GM21381 (cell line): Measurements from ENCODE around the gene CMTM6.
"Not testable (repeated sequence)": the region's sequence is repeated elsewhere in the genome, so short reads cannot be mapped to it uniquely, and the experiment has no call there.

Experiments
- ATAC-seq: cut with Tn5 transposase; IDR thresholded peaks from one replicate; pipeline ENCODE4 v1.9.1; 2021; ENCODE audit warnings: mild to moderate bottlenecking, moderate library complexity; ENCODE audit not compliant: unreplicated experiment

Gene CMTM6, protein sequence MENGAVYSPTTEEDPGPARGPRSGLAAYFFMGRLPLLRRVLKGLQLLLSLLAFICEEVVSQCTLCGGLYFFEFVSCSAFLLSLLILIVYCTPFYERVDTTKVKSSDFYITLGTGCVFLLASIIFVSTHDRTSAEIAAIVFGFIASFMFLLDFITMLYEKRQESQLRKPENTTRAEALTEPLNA

GRCh38 chr3:32502118-32502945 lies at the start of gene CMTM6:
CMTM6 (minus strand) TSS chr3:32502852; CDS start chr3:32502745, 107 bp downstream.
- peak; percentile 67 for ATAC-seq

DNA sequence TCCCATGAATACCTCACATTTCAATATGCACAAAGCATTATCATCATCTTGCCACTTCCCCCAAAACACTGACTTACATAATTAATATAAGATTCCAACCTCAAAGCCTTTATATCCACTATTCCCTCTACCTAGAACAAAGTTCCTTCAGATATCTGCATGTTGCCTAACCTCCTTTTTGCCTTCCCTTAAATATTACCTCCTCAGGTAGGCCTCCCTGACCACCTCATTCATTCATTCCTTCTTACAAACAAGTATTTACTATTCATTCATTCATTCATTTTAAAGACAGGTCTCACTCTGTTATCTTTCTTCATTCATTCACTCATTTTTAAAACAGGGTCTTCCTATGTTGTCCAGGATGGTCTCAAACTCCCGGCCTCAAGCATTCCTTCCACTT lies 49.4 kb upstream of the CMTM6 start:
- no peak for ATAC-seq

DNA sequence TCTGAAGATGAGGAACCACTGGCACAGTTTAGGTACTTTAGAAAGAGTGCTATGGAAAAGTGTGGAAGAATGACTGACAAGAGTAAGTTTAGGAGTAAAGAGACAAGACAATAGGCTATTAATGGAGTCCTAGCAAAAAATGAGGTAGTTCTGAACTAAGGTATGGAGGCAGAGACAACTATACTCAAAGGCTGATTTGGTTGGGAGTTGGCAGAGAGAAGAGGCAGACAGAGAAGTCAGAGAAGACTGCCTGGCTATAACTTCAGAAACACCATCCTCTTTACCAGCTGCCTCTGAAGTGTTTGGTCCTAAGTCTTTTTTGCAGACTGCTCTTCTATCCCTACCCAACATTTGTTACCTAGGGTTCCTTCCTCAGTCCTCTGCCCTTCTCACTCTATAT lies 48.8 kb upstream of the CMTM6 start:
- ATAC-seq, result no peak

DNA sequence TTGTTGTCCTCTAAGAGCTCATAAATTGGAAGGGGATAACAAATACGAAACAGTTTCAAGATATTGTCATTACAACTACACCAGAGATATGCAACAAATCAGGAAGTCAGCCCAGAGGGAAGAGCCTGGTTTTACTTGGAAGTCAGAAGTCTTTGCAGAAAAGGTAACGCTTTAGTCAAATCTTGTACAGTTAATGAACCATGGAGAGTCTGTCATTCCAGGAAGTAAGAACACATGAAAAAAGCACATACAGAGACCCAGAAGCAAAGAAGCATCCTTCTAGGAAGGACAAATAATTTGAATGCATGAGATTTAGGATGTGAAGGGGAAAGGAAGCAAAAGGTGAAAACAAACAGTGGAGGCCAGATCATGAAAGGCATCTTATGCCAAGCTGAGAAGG lies 48.4 kb upstream of the CMTM6 start:
- no peak for ATAC-seq

DNA sequence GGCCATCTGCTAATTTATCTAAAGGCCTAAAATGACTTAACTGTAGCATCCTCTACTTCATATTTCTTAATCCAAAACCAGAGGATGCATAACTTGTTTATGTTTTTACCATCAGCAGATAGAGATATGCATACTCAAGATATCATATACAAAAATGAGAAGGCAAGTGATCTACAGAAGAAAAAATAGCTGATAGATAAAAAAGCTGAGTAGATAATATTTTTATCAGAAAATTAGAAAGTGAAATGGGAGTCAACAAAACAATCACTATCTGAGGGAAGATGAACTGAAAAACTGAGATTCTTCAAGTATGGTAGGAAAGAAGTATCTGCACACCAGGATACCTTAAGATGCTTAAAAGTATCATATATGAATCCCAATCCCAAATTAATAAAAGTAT lies 42.7 kb upstream of the CMTM6 start:
- no peak for ATAC-seq

GRCh38 chr3:32544894-32545293 lies 42.2 kb upstream of the CMTM6 start:
- no peak for ATAC-seq

DNA sequence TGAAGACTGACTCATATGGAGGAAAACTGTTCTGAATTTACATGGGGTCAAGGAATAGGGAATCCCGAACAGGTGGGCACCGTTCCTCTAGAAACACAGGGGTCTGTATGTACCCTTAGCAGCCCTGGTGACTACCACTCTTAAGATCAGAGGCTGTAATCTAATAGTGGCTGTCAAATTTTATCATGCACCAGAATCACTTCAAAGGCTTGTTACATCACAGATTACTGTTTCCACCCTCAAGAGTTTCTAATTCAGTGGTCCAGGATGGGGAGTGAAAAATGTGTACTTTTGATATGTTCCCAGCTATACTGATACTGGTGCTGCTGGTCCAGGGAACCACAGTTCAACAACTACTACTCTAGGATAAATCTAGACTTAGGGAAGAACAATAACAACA lies 40.2 kb upstream of the CMTM6 start:
- no peak for ATAC-seq

GRCh38 chr3:32540899-32541298 lies 38.2 kb upstream of the CMTM6 start:
- no peak for ATAC-seq

DNA sequence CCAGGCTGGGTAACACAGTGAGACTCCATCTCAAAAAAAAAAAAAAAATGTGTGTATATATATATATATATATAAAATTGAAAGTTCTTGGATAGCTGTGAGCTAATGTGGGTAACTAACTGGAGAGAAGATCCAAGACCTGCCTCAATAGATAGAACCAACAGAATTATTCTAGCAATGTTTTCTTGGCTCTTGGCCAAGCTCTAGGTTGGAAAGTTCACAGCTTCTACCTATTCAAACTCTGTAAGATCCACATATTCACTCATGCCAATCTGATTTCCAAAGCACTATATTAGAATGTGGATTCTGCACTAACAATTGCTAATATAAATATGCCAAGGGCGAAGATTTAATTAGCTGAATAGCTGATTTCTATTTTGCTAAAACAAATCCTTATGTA lies 29.8 kb upstream of the CMTM6 start:
- no peak for ATAC-seq

GRCh38 chr3:32531010-32531647 lies 28.5 kb upstream of the CMTM6 start:
- ATAC-seq, result no peak

- ATAC-seq, result no peak
These were observed 23.1 kb upstream of the CMTM6 start for GRCh38 chr3:32525720-32526119.

DNA sequence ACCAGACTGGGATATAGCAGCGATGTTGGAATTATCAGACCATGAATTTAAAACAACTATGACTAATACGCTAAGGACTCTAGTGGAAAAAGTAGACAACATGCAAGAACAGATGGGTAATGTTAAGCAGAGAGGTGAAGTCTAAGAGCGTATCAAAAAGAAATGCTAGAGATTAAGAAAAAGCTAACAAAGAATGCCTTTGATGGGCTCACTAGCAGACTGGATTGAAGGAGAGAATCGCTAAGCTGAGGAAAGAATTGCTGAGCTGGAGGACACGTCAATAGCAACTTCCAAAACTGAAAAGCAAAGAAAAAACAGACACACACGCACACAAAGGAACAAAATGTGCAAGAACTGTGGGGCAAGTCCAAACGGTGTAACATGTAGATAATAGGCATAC lies 20.0 kb upstream of the CMTM6 start:
- ATAC-seq, result no peak

DNA sequence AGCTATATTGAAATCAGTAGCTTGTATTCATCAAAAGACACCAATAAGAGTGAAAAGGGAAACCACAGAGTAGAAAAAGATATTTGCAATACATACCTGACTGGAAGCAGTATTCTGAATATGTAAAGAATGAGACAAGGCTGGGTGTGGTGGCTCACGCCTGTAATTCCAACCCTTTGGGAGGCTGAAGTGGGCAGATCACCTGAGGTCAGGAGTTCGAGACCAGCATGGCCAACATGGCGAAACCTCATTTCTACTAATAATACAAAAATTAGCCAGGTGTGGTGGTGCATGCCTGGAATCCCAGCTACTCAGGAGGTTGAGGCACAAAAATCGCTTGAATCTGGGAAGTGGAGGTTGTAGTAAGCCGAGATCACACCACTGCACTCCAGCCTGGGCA lies 16.3 kb upstream of the CMTM6 start:
- not testable (repeated sequence) for ATAC-seq

GRCh38 chr3:32516751-32517150 lies 14.1 kb upstream of the CMTM6 start:
- ATAC-seq, result peak; percentile 16

- ATAC-seq, result no peak
These were observed 8.4 kb upstream of the CMTM6 start for GRCh38 chr3:32511005-32511404.

GRCh38 chr3:32510075-32510724 lies 7.5 kb upstream of the CMTM6 start:
- peak; percentile 84 for ATAC-seq

DNA sequence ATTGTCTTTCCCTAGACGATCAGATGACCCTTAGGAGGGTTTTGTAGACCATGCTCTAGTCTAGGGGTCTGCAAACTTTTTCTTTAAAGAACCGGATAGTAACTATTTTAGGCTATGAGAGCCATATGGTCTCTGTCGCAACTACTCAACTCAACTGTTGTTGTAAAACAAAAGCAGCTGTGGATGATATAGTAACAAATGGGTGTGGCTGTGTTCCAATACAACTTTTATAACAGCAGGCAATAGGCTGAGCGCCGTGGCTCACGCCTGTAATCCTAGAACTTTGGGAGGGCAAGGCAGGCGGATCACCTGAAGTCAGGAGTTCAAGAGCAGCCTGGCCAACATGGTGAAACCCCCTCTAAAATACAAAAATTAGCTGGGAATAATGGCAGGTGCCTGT lies 6.1 kb upstream of the CMTM6 start:
- no peak for ATAC-seq

- no peak for ATAC-seq
These were observed 3.8 kb upstream of the CMTM6 start for GRCh38 chr3:32506466-32506865.

- no peak for ATAC-seq
These were observed 264 bp upstream of the CMTM6 start for GRCh38 chr3:32502946-32503286.

DNA sequence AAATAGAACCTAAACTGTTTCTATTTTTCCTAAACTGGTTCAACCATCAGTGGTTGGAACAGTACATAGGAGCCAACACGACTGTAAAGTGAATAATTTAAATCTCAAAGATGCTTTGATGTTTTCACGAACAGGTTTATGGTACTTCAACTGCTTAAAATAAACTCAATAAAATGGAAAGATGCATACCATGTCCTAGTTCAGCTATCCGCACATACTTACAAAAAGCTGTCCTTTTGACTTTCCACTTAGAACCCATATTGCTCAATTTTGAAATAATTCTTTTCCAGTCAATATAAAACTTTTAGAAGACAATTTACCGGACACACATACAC lies 902 bp downstream of the CMTM6 start:
- ATAC-seq, result no peak

- ATAC-seq, result no peak
These were observed 1.5 kb downstream of the CMTM6 start for GRCh38 chr3:32500880-32501782.
